Esophagus squamous epithelium (tissue), 4 donors: ENCODE measurements around the gene MYO3B.

Experiments used
- CTCF ChIP-seq, 6 experiments: fragments of 450-650 bp in 4 of 6; fragments of 200-600 bp in 2 of 6; sonication (generic) in 2 of 6; IDR thresholded peaks; one replicate each; pipeline ENCODE4 v1.5.1; 2016 to 2019; ENCODE audit warnings: antibody characterized with exemption in 6 of 6, mild to moderate bottlenecking in 4 of 6, moderate library complexity in 4 of 6
- POLR2A ChIP-seq, 4 donors: fragments of 450-650 bp; IDR thresholded peaks; one replicate each; pipeline ENCODE4 v1.6.1; 2017; ENCODE audit warnings: antibody characterized with exemption in 4 of 4, mild to moderate bottlenecking in 4 of 4, moderate library complexity in 3 of 4

GRCh38 chr2:170468557-170468956, 290.6 kb downstream of the MYO3B start:
- TF ChIP-seq POLR2A (IDR thresholded peaks at IDR 0.05) (no peak), CTCF (IDR thresholded peaks at IDR 0.05) (no peak)
